Measurements from ENCODE around the gene C16orf95.

- TF ChIP-seq CTCF (IDR thresholded peaks at IDR 0.05) (no peak), EP300 (IDR thresholded peaks at IDR 0.05) (no peak)
These were observed 11.7 kb upstream of the C16orf95 start for GRCh38 chr16:87328846-87329245.
